HEK293 (cell line): ENCODE measurements around the gene MAN1C1.

ENCODE experiments used
- CTCF ChIA-PET: fragments of 350-600 bp; formaldehyde crosslinking; extraction: SDS; loops from one replicate; lab custom pipeline; 2021; ENCODE audit warnings: antibody characterized with exemption; lab: Yijun Ruan, JAX
- POLR2A ChIA-PET: fragments of 300-600 bp; formaldehyde crosslinking; extraction: SDS; loops from one replicate; lab custom pipeline; 2020; ENCODE audit warnings: antibody characterized with exemption, inconsistent platforms; lab: Yijun Ruan, JAX
- H3K27ac ChIP-seq: fragments of 200-500 bp; sonication (Bioruptor generic); 2 replicates; pipeline ENCODE4 v1.5.1; 2014; ENCODE audit warnings: low read depth, low read length, control low read depth, inconsistent platforms; ENCODE audit errors: extremely low read depth
- H3K36me3 ChIP-seq, 2 experiments: fragments of 200-500 bp in 1 of 2; sonication (Bioruptor generic) in 1 of 2; 1 replicate in 1 of 2; 2 replicates in 1 of 2; pipeline ENCODE4 v1.5.1; 2014 to 2017; ENCODE audit warnings: inconsistent platforms in 2 of 2, low read length in 2 of 2; ENCODE audit not compliant: control insufficient read depth in 2 of 2, insufficient read depth in 1 of 2
- H3K4me1 ChIP-seq: fragments of 200-500 bp; sonication (Bioruptor generic); 2 replicates; pipeline ENCODE4 v1.5.1; 2014; ENCODE audit warnings: mild to moderate bottlenecking, low read length, inconsistent platforms; ENCODE audit not compliant: control insufficient read depth, insufficient read depth
- H3K4me3 ChIP-seq: 2 replicates; pipeline ENCODE4 v1.5.1; 2011; ENCODE audit warnings: low read depth, mild to moderate bottlenecking, control low read depth, low read length, moderate library complexity
- H3K9me3 ChIP-seq: fragments of 200-500 bp; sonication (Bioruptor generic); 2 replicates; pipeline ENCODE4 v1.5.1; 2014; ENCODE audit warnings: low read depth, low read length, inconsistent platforms; ENCODE audit not compliant: control insufficient read depth, insufficient read depth
- EGR2 ChIP-seq: fragments of 450-650 bp; formaldehyde crosslinking; IDR thresholded peaks from 2 replicates; pipeline ENCODE4 v1.5.1; 2016; ENCODE audit warnings: low read depth, missing biosample characterization, missing genetic modification characterization
- KLF8 ChIP-seq: fragments of 450-650 bp; formaldehyde crosslinking; IDR thresholded peaks from 2 replicates; pipeline ENCODE4 v1.5.1; 2016; ENCODE audit warnings: missing biosample characterization, missing genetic modification characterization
- PRDM1 ChIP-seq: fragments of 450-650 bp; formaldehyde crosslinking; IDR thresholded peaks from 2 replicates; pipeline ENCODE4; 2016; ENCODE audit warnings: missing biosample characterization, missing genetic modification characterization
- RBAK ChIP-seq: fragments of 450-650 bp; formaldehyde crosslinking; IDR thresholded peaks from 2 replicates; pipeline ENCODE4 v1.5.1; 2016; ENCODE audit warnings: missing biosample characterization, missing genetic modification characterization
- SETDB1 ChIP-seq: IDR thresholded peaks from one replicate; pipeline ENCODE4 v1.6.1; 2017; ENCODE audit warnings: mild to moderate bottlenecking, low read length, moderate library complexity, mixed read lengths; ENCODE audit not compliant: insufficient read length
- TRIM28 ChIP-seq: IDR thresholded peaks from 2 replicates; pipeline ENCODE4 v1.6.1; 2011; ENCODE audit warnings: low read length, control low read depth, borderline replicate concordance
- ZNF211 ChIP-seq: fragments of 450-650 bp; formaldehyde crosslinking; IDR thresholded peaks from 2 replicates; pipeline ENCODE4 v1.5.1; 2016; ENCODE audit warnings: low read depth, missing biosample characterization, missing genetic modification characterization
- ZNF223 ChIP-seq: fragments of 450-650 bp; formaldehyde crosslinking; IDR thresholded peaks from 2 replicates; pipeline ENCODE4 v1.5.1; 2016; ENCODE audit warnings: missing biosample characterization, missing genetic modification characterization
- ZNF354C ChIP-seq: fragments of 450-650 bp; formaldehyde crosslinking; IDR thresholded peaks from 2 replicates; pipeline ENCODE4 v1.5.1; 2016; ENCODE audit warnings: missing biosample characterization, missing genetic modification characterization, low read depth, borderline replicate concordance
- ZNF521 ChIP-seq: fragments of 450-650 bp; formaldehyde crosslinking; IDR thresholded peaks from 2 replicates; pipeline ENCODE4 v1.5.1; 2017; ENCODE audit warnings: missing biosample characterization, mild to moderate bottlenecking, missing genetic modification characterization
- ZNF664 ChIP-seq: fragments of 450-650 bp; formaldehyde crosslinking; IDR thresholded peaks from 2 replicates; pipeline ENCODE4 v1.5.1; 2016; ENCODE audit warnings: missing biosample characterization, missing genetic modification characterization
- ZNF768 ChIP-seq: fragments of 450-650 bp; formaldehyde crosslinking; IDR thresholded peaks from 2 replicates; pipeline ENCODE4 v1.5.1; 2018; ENCODE audit warnings: missing biosample characterization, mild to moderate bottlenecking, missing genetic modification characterization
- ZSCAN16 ChIP-seq: fragments of 450-650 bp; formaldehyde crosslinking; IDR thresholded peaks from 2 replicates; pipeline ENCODE4 v1.5.1; 2016; ENCODE audit warnings: missing biosample characterization, missing genetic modification characterization
- ZSCAN23 ChIP-seq: fragments of 450-650 bp; formaldehyde crosslinking; IDR thresholded peaks from 2 replicates; pipeline ENCODE4 v1.5.1; 2016; ENCODE audit warnings: missing biosample characterization, missing genetic modification characterization
- TF ChIP-seq, protein P1 (sequence below): fragments of 450-650 bp; formaldehyde crosslinking; IDR thresholded peaks from 2 replicates; pipeline ENCODE4 v1.5.1; 2016; ENCODE audit warnings: missing biosample characterization, missing genetic modification characterization, borderline replicate concordance
- TF ChIP-seq, protein P2 (sequence below): fragments of 450-650 bp; formaldehyde crosslinking; IDR thresholded peaks from 2 replicates; pipeline ENCODE4 v1.5.1; 2016; ENCODE audit warnings: missing biosample characterization, missing genetic modification characterization
- TF ChIP-seq, protein P3 (sequence below): fragments of 450-650 bp; formaldehyde crosslinking; IDR thresholded peaks from 2 replicates; pipeline ENCODE4 v1.5.1; 2016; ENCODE audit warnings: missing biosample characterization, missing genetic modification characterization
- TF ChIP-seq, protein P4 (sequence below): fragments of 450-650 bp; formaldehyde crosslinking; IDR thresholded peaks from 2 replicates; pipeline ENCODE4 v1.5.1; 2016; ENCODE audit warnings: missing biosample characterization, missing genetic modification characterization

The MAN1C1 gene

DNA sequence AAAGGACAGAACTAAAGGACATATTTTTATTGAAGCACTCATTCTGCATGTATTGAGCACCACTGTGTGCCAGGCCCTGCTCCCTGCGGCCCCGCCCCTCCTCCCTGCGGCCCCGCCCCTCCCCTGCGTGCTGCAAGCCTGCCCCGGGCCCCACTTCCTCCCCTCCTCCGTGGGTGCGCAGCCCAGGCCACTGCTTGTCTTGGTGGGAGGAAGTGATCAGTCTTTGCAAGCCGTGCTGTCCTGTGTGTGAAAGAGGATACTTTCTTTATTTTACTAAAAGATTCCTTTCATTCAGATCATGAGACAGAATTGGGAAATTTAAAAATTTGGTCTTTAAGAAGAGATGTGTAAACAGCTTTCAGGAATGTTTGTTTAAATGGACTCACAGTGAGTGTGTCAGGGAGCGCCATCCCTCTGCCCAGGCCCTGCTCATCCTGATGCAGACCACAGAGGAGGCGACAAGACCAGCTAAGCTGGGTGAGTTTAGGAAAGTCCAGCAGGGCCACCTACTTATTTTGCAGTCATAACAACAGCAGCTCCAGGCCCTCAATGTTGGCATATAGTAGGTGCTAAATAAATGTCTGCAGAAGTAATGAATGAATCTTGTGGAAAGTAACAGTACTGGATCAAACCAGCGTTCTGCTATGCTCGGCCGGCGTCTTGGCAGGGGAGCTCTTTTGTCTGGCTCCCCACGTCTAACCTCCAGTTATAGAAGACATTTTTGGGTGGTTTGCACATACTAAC is 95.1 kb downstream of the MAN1C1 start:
- ChIA-PET POLR2A (interaction anchor here (1.2 kb wide), 1 partner anchor 9 kb away, joined by 3 read pairs; no protein-coding TSS in a partner anchor), CTCF (interaction anchor here (0.6 kb wide), 2 partner anchors 9 to 61 kb away, joined by 3 to 4 read pairs; no protein-coding TSS in a partner anchor)
- TF ChIP-seq ZNF664 (peak; percentile 41; the same call in 1 of the 2 replicates), EGR2 (peak; percentile 8; the same call in 1 of the 2 replicates)
- TF ChIP-seq, protein P1, sequence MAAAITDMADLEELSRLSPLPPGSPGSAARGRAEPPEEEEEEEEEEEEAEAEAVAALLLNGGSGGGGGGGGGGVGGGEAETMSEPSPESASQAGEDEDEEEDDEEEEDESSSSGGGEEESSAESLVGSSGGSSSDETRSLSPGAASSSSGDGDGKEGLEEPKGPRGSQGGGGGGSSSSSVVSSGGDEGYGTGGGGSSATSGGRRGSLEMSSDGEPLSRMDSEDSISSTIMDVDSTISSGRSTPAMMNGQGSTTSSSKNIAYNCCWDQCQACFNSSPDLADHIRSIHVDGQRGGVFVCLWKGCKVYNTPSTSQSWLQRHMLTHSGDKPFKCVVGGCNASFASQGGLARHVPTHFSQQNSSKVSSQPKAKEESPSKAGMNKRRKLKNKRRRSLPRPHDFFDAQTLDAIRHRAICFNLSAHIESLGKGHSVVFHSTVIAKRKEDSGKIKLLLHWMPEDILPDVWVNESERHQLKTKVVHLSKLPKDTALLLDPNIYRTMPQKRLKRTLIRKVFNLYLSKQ, result no peak
- H3K4me3 ChIP-seq, result no peak overlapping the region
- H3K36me3 ChIP-seq, result no peaks in the 10 kb centered on the region
- no peaks in the 10 kb centered on the region for H3K9me3 ChIP-seq
- no peak overlapping the region for H3K27ac ChIP-seq
- H3K4me1 ChIP-seq, result no peaks in the 10 kb centered on the region

DNA sequence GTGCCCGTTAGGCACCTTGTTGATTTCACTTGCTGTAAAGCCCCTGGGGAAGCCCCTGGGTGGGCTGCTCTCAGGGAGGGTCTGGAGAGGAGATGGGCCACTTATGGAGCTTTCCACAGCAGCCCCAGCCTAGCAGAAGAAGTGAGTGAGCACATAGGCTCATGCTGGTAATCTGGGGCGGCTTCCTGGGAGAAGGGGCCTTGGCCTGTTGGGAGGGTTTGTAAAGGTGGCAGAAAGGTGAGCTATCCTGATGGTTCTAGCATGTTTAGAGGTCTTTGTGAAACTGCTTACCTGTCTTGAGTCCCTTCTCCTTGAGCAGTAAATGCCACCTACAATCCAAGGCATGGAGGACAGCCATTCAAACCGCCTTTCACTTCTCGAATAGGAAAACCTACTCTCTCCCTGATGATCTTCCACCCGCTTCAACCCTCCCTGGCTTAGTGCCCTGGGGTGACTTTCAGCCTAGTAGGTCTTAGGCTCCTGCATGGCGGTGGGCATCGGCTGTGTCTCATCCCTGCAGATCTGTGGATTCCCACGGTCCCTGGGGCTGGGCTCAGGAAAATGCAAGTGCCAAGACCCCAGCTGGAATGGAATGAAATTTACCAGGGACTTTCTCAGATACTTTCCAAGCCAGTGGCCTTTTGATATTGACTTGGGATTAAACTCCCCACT is 95.8 kb downstream of the MAN1C1 start:
- no peak overlapping the region for H3K4me3 ChIP-seq
- H3K9me3 ChIP-seq, result no peaks in the 10 kb centered on the region
- ChIA-PET POLR2A (no interaction called here), CTCF (interaction anchor here (0.6 kb wide), 1 partner anchor 43 kb away, joined by 3 read pairs; no protein-coding TSS in a partner anchor)
- no peak overlapping the region for H3K27ac ChIP-seq
- H3K4me1 ChIP-seq, result no peaks in the 10 kb centered on the region
- H3K36me3 ChIP-seq, result no peaks in the 10 kb centered on the region
- TF ChIP-seq ZNF768, result no peak
- TF ChIP-seq PRDM1 (tag by site-specific recombination), result peak; percentile 50; the same call in 1 of the 2 replicates
- TF ChIP-seq ZSCAN16 (tag by site-specific recombination), result no peak
- no peak for TF ChIP-seq ZNF354C (tag by site-specific recombination)

DNA sequence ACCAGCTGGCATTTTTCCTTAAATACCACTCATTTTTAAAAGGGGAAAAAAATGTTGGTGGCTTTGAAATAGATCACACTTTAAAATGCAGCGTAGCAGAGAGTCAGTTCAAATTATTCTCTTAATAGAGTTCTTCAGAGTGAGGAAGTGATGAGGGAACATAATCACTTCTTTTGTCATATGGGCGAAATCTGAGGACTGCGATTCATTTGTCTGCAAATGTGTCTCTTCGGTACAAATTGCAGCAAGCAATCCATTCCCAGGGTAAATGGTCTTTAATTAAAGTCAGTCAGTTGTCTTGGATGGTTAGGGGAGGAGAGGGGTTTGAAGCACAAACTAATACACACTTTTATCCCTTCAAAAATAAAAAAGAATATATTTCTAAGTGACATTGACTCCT is 97.4 kb downstream of the MAN1C1 start:
- no peaks in the 10 kb centered on the region for H3K36me3 ChIP-seq
- TF ChIP-seq, protein P2, sequence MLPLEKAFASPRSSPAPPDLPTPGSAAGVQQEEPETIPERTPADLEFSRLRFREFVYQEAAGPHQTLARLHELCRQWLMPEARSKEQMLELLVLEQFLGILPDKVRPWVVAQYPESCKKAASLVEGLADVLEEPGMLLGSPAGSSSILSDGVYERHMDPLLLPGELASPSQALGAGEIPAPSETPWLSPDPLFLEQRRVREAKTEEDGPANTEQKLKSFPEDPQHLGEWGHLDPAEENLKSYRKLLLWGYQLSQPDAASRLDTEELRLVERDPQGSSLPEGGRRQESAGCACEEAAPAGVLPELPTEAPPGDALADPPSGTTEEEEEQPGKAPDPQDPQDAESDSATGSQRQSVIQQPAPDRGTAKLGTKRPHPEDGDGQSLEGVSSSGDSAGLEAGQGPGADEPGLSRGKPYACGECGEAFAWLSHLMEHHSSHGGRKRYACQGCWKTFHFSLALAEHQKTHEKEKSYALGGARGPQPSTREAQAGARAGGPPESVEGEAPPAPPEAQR, result no peak
- TF ChIP-seq, protein P3, sequence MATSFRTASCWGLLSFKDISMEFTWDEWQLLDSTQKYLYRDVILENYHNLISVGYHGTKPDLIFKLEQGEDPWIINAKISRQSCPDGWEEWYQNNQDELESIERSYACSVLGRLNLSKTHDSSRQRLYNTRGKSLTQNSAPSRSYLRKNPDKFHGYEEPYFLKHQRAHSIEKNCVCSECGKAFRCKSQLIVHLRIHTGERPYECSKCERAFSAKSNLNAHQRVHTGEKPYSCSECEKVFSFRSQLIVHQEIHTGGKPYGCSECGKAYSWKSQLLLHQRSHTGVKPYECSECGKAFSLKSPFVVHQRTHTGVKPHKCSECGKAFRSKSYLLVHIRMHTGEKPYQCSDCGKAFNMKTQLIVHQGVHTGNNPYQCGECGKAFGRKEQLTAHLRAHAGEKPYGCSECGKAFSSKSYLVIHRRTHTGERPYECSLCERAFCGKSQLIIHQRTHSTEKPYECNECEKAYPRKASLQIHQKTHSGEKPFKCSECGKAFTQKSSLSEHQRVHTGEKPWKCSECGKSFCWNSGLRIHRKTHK, result no peak
- TF ChIP-seq, protein P4, sequence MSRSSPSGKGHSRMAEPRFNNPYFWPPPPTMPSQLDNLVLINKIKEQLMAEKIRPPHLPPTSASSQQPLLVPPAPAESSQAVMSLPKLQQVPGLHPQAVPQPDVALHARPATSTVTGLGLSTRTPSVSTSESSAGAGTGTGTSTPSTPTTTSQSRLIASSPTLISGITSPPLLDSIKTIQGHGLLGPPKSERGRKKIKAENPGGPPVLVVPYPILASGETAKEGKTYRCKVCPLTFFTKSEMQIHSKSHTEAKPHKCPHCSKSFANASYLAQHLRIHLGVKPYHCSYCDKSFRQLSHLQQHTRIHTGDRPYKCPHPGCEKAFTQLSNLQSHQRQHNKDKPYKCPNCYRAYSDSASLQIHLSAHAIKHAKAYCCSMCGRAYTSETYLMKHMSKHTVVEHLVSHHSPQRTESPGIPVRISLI, result no peak
- TF ChIP-seq ZNF223 (no peak), ZSCAN23 (tag by site-specific recombination) (no peak), ZNF211 (tag by site-specific recombination) (no peak), RBAK (tag by site-specific recombination) (no peak), ZNF521 (tag by site-specific recombination) (no peak), TRIM28 (no peak), SETDB1 (no peak), KLF8 (tag by site-specific recombination) (no peak)
- H3K4me1 ChIP-seq, result no peaks in the 10 kb centered on the region
- ChIA-PET CTCF (interaction anchor here (1.5 kb wide), 1 partner anchor 11 kb away, joined by 11 read pairs; no protein-coding TSS in a partner anchor), POLR2A (no interaction called here)
- no peaks in the 10 kb centered on the region for H3K9me3 ChIP-seq
- H3K4me3 ChIP-seq, result no peak overlapping the region
- no peak overlapping the region for H3K27ac ChIP-seq
